EL (cell line): ENCODE results near the gene WDR55.
"Not testable (repeated sequence)": the region's sequence is repeated elsewhere in the genome, so short reads cannot be mapped to it uniquely, and the experiment has no call there.

Experiments used
- DNase-seq: peaks from one replicate; pipeline ENCODE4 v3.0.0-alpha.2; 2016

WDR55 gene

DNA sequence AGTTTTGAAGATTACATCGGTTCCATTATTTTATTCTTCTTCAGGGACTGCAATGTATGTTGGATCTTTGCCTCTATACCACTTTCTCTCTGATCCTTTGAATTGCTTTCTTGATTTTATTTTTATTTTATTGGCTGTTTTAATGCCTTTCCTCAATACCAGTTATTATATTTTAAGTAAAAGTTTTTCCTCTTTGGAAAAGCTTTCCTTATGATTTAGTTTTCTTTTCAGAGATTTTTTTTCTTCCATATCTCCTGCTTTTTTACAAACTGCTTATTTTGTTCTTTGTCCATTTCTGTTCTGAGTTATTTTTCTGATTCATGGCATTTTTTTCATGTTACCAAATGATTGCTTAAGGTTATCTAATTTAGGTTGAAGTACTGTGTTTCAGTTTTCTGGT, 47.1 kb downstream of the WDR55 start:
- DNase-seq: no peak

- no peak for DNase-seq
These were observed 48.9 kb downstream of the WDR55 start for GRCh38 chr5:140713562-140714094.

GRCh38 chr5:140716238-140716637, 51.5 kb downstream of the WDR55 start:
- not testable (repeated sequence) for DNase-seq

DNA sequence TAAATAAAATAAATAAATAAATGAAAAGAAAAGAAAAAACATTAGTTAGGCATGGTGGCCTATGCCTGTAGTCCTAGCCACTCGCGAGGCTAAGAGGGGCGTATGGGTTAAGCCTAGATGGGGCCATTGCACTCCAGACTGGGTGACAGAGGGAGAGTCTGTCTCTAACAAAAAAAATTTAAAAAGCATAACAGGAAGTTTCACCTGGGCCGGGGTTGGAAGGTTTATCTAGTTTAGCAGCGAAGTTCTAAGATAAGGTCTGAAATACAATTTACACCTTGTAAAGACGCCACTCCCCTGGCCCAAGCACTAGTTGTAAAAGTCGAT, 53.5 kb downstream of the WDR55 start:
- no peak for DNase-seq

DNA sequence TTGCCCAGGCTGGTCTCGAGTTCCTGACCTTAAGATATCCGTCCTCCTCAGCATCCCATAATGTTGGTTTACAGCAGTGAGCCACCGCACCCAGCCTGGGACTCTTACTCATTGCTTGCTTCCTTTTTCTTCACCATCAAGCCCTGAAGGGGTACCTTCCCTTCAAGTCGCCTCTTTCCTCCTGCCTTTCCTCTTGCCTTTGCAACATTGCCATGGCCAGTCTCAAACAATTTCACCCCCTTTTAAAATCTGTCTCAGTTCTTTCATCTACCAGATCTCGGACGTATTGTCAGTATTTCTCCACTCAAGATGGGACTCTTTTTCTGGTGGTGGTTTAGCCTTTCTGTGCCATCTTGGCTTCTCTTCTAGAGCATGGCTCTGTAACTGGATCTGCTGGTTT, 56.0 kb downstream of the WDR55 start:
- DNase-seq: not testable (repeated sequence)

- not testable (repeated sequence) for DNase-seq
These were observed 56.7 kb downstream of the WDR55 start for GRCh38 chr5:140721395-140721794.
